Dendritic cell treated with granulocyte-macrophage colony-stimulating factor and Interleukin-4, amounts not matched to agents 40 ng/mL and 50 ng/mL, for 4 days (primary cell): Measurements from ENCODE around the gene SLC45A3.

Source experiments
- H3K27ac Mint-ChIP-seq: one replicate; pipeline ENCODE4 v1.8.0; 2022; ENCODE audit warnings: mild to moderate bottlenecking, mixed read lengths
- H3K27me3 Mint-ChIP-seq: one replicate; pipeline ENCODE4 v1.8.0; 2022; ENCODE audit warnings: mild to moderate bottlenecking, mixed read lengths
- H3K36me3 Mint-ChIP-seq: one replicate; pipeline ENCODE4 v1.8.0; 2022; ENCODE audit warnings: low read depth, mixed read lengths
- H3K4me1 Mint-ChIP-seq: one replicate; pipeline ENCODE4 v1.8.0; 2022; ENCODE audit warnings: low read depth, mixed read lengths
- H3K4me3 Mint-ChIP-seq: one replicate; pipeline ENCODE4 v1.8.0; 2022; ENCODE audit warnings: mild to moderate bottlenecking, moderate library complexity, mixed read lengths
- H3K9me3 Mint-ChIP-seq: one replicate; pipeline ENCODE4 v1.8.0; 2022; ENCODE audit warnings: mixed read lengths
- intact Hi-C: fragments of 100-400 bp; cut with micrococcal nuclease; formaldehyde crosslinking; loops from one replicate; pipeline ENCODE4 v1.15.0; 2022

The SLC45A3 gene

GRCh38 chr1:205688171-205689080, 8.1 kb upstream of the SLC45A3 start:
- Mint-ChIP-seq H3K4me1 (peaks cover 26% of the 10 kb centered on the region), H3K27me3 (peaks cover 55% of the 10 kb centered on the region), H3K4me3 (no peak overlapping the region), H3K9me3 (no peaks in the 10 kb centered on the region), H3K27ac (no peak overlapping the region), H3K36me3 (no peaks in the 10 kb centered on the region)
- intact Hi-C loops: no loop called here

GRCh38 chr1:205687242-205687641, 6.9 kb upstream of the SLC45A3 start:
- no peak overlapping the region for H3K27ac Mint-ChIP-seq
- peaks cover 53% of the 10 kb centered on the region for H3K27me3 Mint-ChIP-seq
- intact Hi-C loops: no loop called here

GRCh38 chr1:205681364-205681763, 1.1 kb upstream of the SLC45A3 start:
- intact Hi-C loops: no loop called here
- no peak overlapping the region for H3K4me3 Mint-ChIP-seq
- peaks cover 41% of the 10 kb centered on the region for H3K4me1 Mint-ChIP-seq
- H3K9me3 Mint-ChIP-seq: no peaks in the 10 kb centered on the region
- no peaks in the 10 kb centered on the region for H3K36me3 Mint-ChIP-seq
- H3K27me3 Mint-ChIP-seq: peaks cover 48% of the 10 kb centered on the region
- H3K27ac Mint-ChIP-seq: no peak overlapping the region

More at GRCh38 chr1:205687242-205687641, 6.9 kb upstream of the SLC45A3 start:
- Mint-ChIP-seq H3K36me3 (no peaks in the 10 kb centered on the region), H3K4me3 (no peak overlapping the region), H3K4me1 (peaks cover 26% of the 10 kb centered on the region), H3K9me3 (no peaks in the 10 kb centered on the region)

GRCh38 chr1:205678286-205679111, 1.8 kb downstream of the SLC45A3 start:
- intact Hi-C loops: no loop called here
- Mint-ChIP-seq H3K27ac (peak overlapping the region; percentile 67), H3K36me3 (no peaks in the 10 kb centered on the region), H3K27me3 (peaks cover 53% of the 10 kb centered on the region), H3K9me3 (no peaks in the 10 kb centered on the region), H3K4me1 (peaks cover 46% of the 10 kb centered on the region), H3K4me3 (no peak overlapping the region)

GRCh38 chr1:205677167-205677566, 3.1 kb downstream of the SLC45A3 start:
- H3K36me3 Mint-ChIP-seq: no peaks in the 10 kb centered on the region
- H3K27me3 Mint-ChIP-seq: peaks cover 53% of the 10 kb centered on the region
- no peak overlapping the region for H3K4me3 Mint-ChIP-seq
- no peaks in the 10 kb centered on the region for H3K9me3 Mint-ChIP-seq
- H3K4me1 Mint-ChIP-seq: peaks cover 40% of the 10 kb centered on the region
- no peak overlapping the region for H3K27ac Mint-ChIP-seq
- intact Hi-C loops: no loop called here

GRCh38 chr1:205676597-205676996, 3.7 kb downstream of the SLC45A3 start:
- Mint-ChIP-seq H3K27me3 (peaks cover 52% of the 10 kb centered on the region), H3K27ac (no peak overlapping the region), H3K4me1 (peaks cover 46% of the 10 kb centered on the region), H3K9me3 (no peaks in the 10 kb centered on the region), H3K36me3 (no peaks in the 10 kb centered on the region), H3K4me3 (no peak overlapping the region)
- intact Hi-C loops: no loop called here

GRCh38 chr1:205676002-205676401, 4.3 kb downstream of the SLC45A3 start:
- no peaks in the 10 kb centered on the region for H3K9me3 Mint-ChIP-seq
- no peaks in the 10 kb centered on the region for H3K36me3 Mint-ChIP-seq
- intact Hi-C loops: no loop called here
- peaks cover 49% of the 10 kb centered on the region for H3K4me1 Mint-ChIP-seq
- no peak overlapping the region for H3K4me3 Mint-ChIP-seq
- no peak overlapping the region for H3K27ac Mint-ChIP-seq
- peaks cover 51% of the 10 kb centered on the region for H3K27me3 Mint-ChIP-seq

- intact Hi-C loops: no loop called here
- Mint-ChIP-seq H3K4me3 (no peak overlapping the region), H3K36me3 (no peaks in the 10 kb centered on the region), H3K4me1 (peaks cover 51% of the 10 kb centered on the region), H3K27ac (no peak overlapping the region), H3K9me3 (no peaks in the 10 kb centered on the region), H3K27me3 (peaks cover 49% of the 10 kb centered on the region)
Measured at GRCh38 chr1:205675247-205675646, 5.1 kb downstream of the SLC45A3 start.

GRCh38 chr1:205672970-205673369, 7.3 kb downstream of the SLC45A3 start:
- Mint-ChIP-seq H3K9me3 (no peaks in the 10 kb centered on the region), H3K36me3 (no peaks in the 10 kb centered on the region), H3K27me3 (peaks cover 50% of the 10 kb centered on the region), H3K4me1 (peaks cover 56% of the 10 kb centered on the region), H3K4me3 (no peak overlapping the region), H3K27ac (no peak overlapping the region)
- intact Hi-C loops: no loop called here

GRCh38 chr1:205672395-205672889, 7.9 kb downstream of the SLC45A3 start:
- no peak overlapping the region for H3K4me3 Mint-ChIP-seq
- no peak overlapping the region for H3K27ac Mint-ChIP-seq
- peaks cover 57% of the 10 kb centered on the region for H3K4me1 Mint-ChIP-seq
- H3K9me3 Mint-ChIP-seq: no peaks in the 10 kb centered on the region
- no peaks in the 10 kb centered on the region for H3K36me3 Mint-ChIP-seq
- intact Hi-C loops: no loop called here
- H3K27me3 Mint-ChIP-seq: peaks cover 52% of the 10 kb centered on the region

GRCh38 chr1:205670611-205671430, 9.5 kb downstream of the SLC45A3 start:
- Mint-ChIP-seq H3K36me3 (no peaks in the 10 kb centered on the region), H3K4me3 (no peak overlapping the region), H3K27me3 (peaks cover 48% of the 10 kb centered on the region), H3K27ac (peak overlapping the region; percentile 32), H3K4me1 (peaks cover 54% of the 10 kb centered on the region), H3K9me3 (no peaks in the 10 kb centered on the region)
- intact Hi-C loops: no loop called here

- intact Hi-C loops: no loop called here
- Mint-ChIP-seq H3K36me3 (no peaks in the 10 kb centered on the region), H3K27ac (peak overlapping the region; percentile 32), H3K4me3 (no peak overlapping the region), H3K9me3 (no peaks in the 10 kb centered on the region), H3K4me1 (peaks cover 57% of the 10 kb centered on the region), H3K27me3 (peaks cover 51% of the 10 kb centered on the region)
Measured at GRCh38 chr1:205670150-205670446, 10.2 kb downstream of the SLC45A3 start.

- no peaks in the 10 kb centered on the region for H3K9me3 Mint-ChIP-seq
- H3K27me3 Mint-ChIP-seq: peaks cover 54% of the 10 kb centered on the region
- H3K4me3 Mint-ChIP-seq: peak overlapping the region; percentile 26
- H3K36me3 Mint-ChIP-seq: no peaks in the 10 kb centered on the region
- intact Hi-C loops: no loop called here
- H3K4me1 Mint-ChIP-seq: peaks cover 63% of the 10 kb centered on the region
- H3K27ac Mint-ChIP-seq: peak overlapping the region; percentile 47
Measured at GRCh38 chr1:205669341-205670149, 10.8 kb downstream of the SLC45A3 start.
